HEK293 (cell line): Measurements from ENCODE around the gene BCL6.

Experiments used
- CTCF ChIA-PET: fragments of 350-600 bp; formaldehyde crosslinking; extraction: SDS; loops from one replicate; lab custom pipeline; 2021; ENCODE audit warnings: antibody characterized with exemption; lab: Yijun Ruan, JAX
- POLR2A ChIA-PET: fragments of 300-600 bp; formaldehyde crosslinking; extraction: SDS; loops from one replicate; lab custom pipeline; 2020; ENCODE audit warnings: antibody characterized with exemption, inconsistent platforms; lab: Yijun Ruan, JAX
- H3K27ac ChIP-seq: fragments of 200-500 bp; sonication (Bioruptor generic); 2 replicates; pipeline ENCODE4 v1.5.1; 2014; ENCODE audit warnings: low read depth, low read length, control low read depth, inconsistent platforms; ENCODE audit errors: extremely low read depth
- H3K36me3 ChIP-seq, 2 experiments: fragments of 200-500 bp in 1 of 2; sonication (Bioruptor generic) in 1 of 2; 1 replicate in 1 of 2; 2 replicates in 1 of 2; pipeline ENCODE4 v1.5.1; 2014 to 2017; ENCODE audit warnings: inconsistent platforms in 2 of 2, low read length in 2 of 2; ENCODE audit not compliant: control insufficient read depth in 2 of 2, insufficient read depth in 1 of 2
- H3K4me1 ChIP-seq: fragments of 200-500 bp; sonication (Bioruptor generic); 2 replicates; pipeline ENCODE4 v1.5.1; 2014; ENCODE audit warnings: mild to moderate bottlenecking, low read length, inconsistent platforms; ENCODE audit not compliant: control insufficient read depth, insufficient read depth
- H3K4me3 ChIP-seq: 2 replicates; pipeline ENCODE4 v1.5.1; 2011; ENCODE audit warnings: low read depth, mild to moderate bottlenecking, control low read depth, low read length, moderate library complexity
- H3K9me3 ChIP-seq: fragments of 200-500 bp; sonication (Bioruptor generic); 2 replicates; pipeline ENCODE4 v1.5.1; 2014; ENCODE audit warnings: low read depth, low read length, inconsistent platforms; ENCODE audit not compliant: control insufficient read depth, insufficient read depth
- KLF10 ChIP-seq: fragments of 450-650 bp; IDR thresholded peaks from 2 replicates; pipeline ENCODE4 v1.5.1; 2018; ENCODE audit warnings: missing biosample characterization, mild to moderate bottlenecking, missing genetic modification characterization
- MEIS1 ChIP-seq: sonication (generic); formaldehyde crosslinking; IDR thresholded peaks from 2 replicates; pipeline ENCODE4 v1.8.1; 2022; ENCODE audit warnings: missing genetic modification reagents, mild to moderate bottlenecking, borderline replicate concordance
- OSR2 ChIP-seq: fragments of 450-650 bp; formaldehyde crosslinking; IDR thresholded peaks from 2 replicates; pipeline ENCODE4 v1.5.1; 2016; ENCODE audit warnings: missing biosample characterization, missing genetic modification characterization
- ZBTB8A ChIP-seq: fragments of 450-650 bp; formaldehyde crosslinking; IDR thresholded peaks from 2 replicates; pipeline ENCODE4 v1.5.1; 2016; ENCODE audit warnings: missing biosample characterization, missing genetic modification characterization
- ZNF155 ChIP-seq: fragments of 450-650 bp; formaldehyde crosslinking; IDR thresholded peaks from 2 replicates; pipeline ENCODE4 v1.5.1; 2016; ENCODE audit warnings: missing biosample characterization, missing genetic modification characterization
- ZNF23 ChIP-seq: fragments of 450-650 bp; formaldehyde crosslinking; IDR thresholded peaks from 2 replicates; pipeline ENCODE4 v1.5.1; 2016; ENCODE audit warnings: missing biosample characterization, missing genetic modification characterization, borderline replicate concordance
- ZNF292 ChIP-seq: fragments of 450-650 bp; formaldehyde crosslinking; IDR thresholded peaks from 2 replicates; pipeline ENCODE4 v1.5.1; 2016; ENCODE audit warnings: low read depth, missing biosample characterization, missing genetic modification characterization, borderline replicate concordance
- ZNF404 ChIP-seq: fragments of 450-650 bp; formaldehyde crosslinking; IDR thresholded peaks from 2 replicates; pipeline ENCODE4 v1.5.1; 2017; ENCODE audit warnings: missing biosample characterization, missing genetic modification characterization
- ZNF501 ChIP-seq: fragments of 450-650 bp; formaldehyde crosslinking; IDR thresholded peaks from 2 replicates; pipeline ENCODE4 v1.5.1; 2016; ENCODE audit warnings: missing biosample characterization, missing genetic modification characterization
- ZNF610 ChIP-seq: fragments of 450-650 bp; formaldehyde crosslinking; IDR thresholded peaks from 2 replicates; pipeline ENCODE4 v1.5.1; 2016; ENCODE audit warnings: missing biosample characterization, missing genetic modification characterization, borderline replicate concordance
- ZNF830 ChIP-seq: fragments of 450-650 bp; IDR thresholded peaks from 2 replicates; pipeline ENCODE4 v1.5.0; 2018; ENCODE audit warnings: missing biosample characterization, missing genetic modification characterization, low read depth, mild to moderate bottlenecking, moderate library complexity
- TF ChIP-seq, protein P1 (sequence below): fragments of 450-650 bp; formaldehyde crosslinking; IDR thresholded peaks from 2 replicates; pipeline ENCODE4 v1.5.1; 2016; ENCODE audit warnings: missing biosample characterization, missing genetic modification characterization
- TF ChIP-seq, protein P2 (sequence below): fragments of 450-650 bp; formaldehyde crosslinking; IDR thresholded peaks from 2 replicates; pipeline ENCODE4 v1.5.1; 2016; ENCODE audit warnings: missing biosample characterization, missing genetic modification characterization
- TF ChIP-seq, protein P3 (sequence below): fragments of 450-650 bp; formaldehyde crosslinking; optimal IDR thresholded peaks from 2 replicates; pipeline ENCODE3; 2016; ENCODE audit warnings: missing biosample characterization, mild to moderate bottlenecking, missing genetic modification characterization
- TF ChIP-seq, protein P4 (sequence below): sonication (generic); formaldehyde crosslinking; IDR thresholded peaks from 2 replicates; pipeline ENCODE4 v1.8.1; 2022; ENCODE audit warnings: mild to moderate bottlenecking, moderate library complexity, missing genetic modification reagents
- TF ChIP-seq, protein P5 (sequence below): fragments of 450-650 bp; formaldehyde crosslinking; IDR thresholded peaks from 2 replicates; pipeline ENCODE4 v1.5.1; 2016; ENCODE audit warnings: missing biosample characterization, missing genetic modification characterization
- TF ChIP-seq, protein P6 (sequence below): fragments of 450-650 bp; formaldehyde crosslinking; IDR thresholded peaks from 2 replicates; pipeline ENCODE4 v1.5.1; 2016; ENCODE audit warnings: missing biosample characterization, missing genetic modification characterization

Gene BCL6

DNA sequence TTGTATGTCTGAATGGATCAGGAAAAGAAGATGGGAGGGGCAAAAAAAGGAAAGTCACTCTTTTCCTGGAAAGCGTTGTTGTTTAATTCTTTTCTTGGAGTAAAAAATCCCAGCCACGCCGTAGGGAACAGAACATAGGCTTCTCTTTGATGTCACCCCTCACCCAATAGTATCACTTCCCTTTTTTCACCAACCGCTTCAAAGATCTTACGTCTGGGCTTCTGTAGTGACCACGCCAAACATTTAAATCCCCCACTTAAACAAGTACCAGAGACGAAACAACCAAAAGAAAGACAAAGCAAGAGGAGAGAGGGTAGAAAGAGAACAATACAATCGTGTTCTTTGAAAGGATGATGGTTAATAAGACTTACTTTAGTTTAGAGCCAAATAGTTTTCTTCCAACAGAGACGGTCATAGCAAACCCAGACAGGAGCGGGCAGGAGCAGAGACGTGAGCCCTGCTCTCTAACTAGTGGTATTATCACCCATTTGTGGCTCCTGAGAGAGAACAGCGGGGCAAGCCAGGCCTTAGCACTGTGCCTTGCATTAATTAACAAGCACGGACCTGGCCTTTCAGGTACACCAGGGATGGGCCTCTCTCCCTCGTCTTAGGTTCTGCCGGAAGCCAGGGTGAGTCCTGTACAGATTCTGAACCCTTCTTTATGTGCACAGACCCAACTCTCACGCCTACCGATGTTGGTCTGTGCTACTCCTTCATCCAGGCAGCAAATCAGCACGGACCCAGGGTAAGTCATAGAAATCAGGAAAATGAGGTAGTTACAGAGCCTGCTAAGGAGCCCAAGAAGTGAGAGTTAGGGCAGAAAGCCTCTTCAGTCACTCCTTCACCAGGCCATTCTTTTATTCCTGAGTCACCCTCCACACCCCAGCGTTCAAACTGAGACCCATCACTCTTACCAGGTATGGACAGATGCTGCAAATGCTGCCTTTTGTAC is 28.2 kb upstream of the BCL6 start:
- TF ChIP-seq, protein P1, sequence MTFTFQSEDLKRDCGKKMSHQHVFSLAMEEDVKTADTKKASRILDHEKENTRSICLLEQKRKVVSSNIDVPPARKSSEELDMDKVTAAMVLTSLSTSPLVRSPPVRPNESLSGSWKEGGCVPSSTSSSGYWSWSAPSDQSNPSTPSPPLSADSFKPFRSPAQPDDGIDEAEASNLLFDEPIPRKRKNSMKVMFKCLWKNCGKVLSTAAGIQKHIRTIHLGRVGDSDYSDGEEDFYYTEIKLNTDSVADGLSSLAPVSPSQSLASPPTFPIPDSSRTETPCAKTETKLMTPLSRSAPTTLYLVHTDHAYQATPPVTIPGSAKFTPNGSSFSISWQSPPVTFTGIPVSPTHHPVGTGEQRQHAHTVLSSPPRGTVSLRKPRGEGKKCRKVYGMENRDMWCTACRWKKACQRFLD (tag by site-specific recombination), result no peak
- TF ChIP-seq, protein P2, sequence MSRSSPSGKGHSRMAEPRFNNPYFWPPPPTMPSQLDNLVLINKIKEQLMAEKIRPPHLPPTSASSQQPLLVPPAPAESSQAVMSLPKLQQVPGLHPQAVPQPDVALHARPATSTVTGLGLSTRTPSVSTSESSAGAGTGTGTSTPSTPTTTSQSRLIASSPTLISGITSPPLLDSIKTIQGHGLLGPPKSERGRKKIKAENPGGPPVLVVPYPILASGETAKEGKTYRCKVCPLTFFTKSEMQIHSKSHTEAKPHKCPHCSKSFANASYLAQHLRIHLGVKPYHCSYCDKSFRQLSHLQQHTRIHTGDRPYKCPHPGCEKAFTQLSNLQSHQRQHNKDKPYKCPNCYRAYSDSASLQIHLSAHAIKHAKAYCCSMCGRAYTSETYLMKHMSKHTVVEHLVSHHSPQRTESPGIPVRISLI (tag by site-specific recombination), result no peak
- TF ChIP-seq, protein P3, sequence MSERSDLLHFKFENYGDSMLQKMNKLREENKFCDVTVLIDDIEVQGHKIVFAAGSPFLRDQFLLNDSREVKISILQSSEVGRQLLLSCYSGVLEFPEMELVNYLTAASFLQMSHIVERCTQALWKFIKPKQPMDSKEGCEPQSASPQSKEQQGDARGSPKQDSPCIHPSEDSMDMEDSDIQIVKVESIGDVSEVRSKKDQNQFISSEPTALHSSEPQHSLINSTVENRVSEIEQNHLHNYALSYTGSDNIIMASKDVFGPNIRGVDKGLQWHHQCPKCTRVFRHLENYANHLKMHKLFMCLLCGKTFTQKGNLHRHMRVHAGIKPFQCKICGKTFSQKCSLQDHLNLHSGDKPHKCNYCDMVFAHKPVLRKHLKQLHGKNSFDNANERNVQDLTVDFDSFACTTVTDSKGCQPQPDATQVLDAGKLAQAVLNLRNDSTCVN (tag by site-specific recombination), result no peak
- TF ChIP-seq, protein P4, sequence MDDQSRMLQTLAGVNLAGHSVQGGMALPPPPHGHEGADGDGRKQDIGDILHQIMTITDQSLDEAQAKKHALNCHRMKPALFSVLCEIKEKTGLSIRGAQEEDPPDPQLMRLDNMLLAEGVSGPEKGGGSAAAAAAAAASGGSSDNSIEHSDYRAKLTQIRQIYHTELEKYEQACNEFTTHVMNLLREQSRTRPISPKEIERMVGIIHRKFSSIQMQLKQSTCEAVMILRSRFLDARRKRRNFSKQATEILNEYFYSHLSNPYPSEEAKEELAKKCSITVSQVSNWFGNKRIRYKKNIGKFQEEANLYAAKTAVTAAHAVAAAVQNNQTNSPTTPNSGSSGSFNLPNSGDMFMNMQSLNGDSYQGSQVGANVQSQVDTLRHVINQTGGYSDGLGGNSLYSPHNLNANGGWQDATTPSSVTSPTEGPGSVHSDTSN (CRISPR knock-in tag), result no peak
- TF ChIP-seq, protein P5, sequence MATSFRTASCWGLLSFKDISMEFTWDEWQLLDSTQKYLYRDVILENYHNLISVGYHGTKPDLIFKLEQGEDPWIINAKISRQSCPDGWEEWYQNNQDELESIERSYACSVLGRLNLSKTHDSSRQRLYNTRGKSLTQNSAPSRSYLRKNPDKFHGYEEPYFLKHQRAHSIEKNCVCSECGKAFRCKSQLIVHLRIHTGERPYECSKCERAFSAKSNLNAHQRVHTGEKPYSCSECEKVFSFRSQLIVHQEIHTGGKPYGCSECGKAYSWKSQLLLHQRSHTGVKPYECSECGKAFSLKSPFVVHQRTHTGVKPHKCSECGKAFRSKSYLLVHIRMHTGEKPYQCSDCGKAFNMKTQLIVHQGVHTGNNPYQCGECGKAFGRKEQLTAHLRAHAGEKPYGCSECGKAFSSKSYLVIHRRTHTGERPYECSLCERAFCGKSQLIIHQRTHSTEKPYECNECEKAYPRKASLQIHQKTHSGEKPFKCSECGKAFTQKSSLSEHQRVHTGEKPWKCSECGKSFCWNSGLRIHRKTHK (tag by site-specific recombination), result no peak
- TF ChIP-seq KLF10 (tag by site-specific recombination) (no peak), ZBTB8A (tag by site-specific recombination) (no peak), MEIS1 (CRISPR knock-in tag) (no peak), OSR2 (no peak), ZNF610 (tag by site-specific recombination) (no peak), ZNF830 (tag by site-specific recombination) (no peak), ZNF404 (tag by site-specific recombination) (no peak), ZNF501 (tag by site-specific recombination) (no peak), ZNF23 (no peak), ZNF292 (tag by site-specific recombination) (no peak), ZNF155 (tag by site-specific recombination) (no peak)
- TF ChIP-seq, protein P6, sequence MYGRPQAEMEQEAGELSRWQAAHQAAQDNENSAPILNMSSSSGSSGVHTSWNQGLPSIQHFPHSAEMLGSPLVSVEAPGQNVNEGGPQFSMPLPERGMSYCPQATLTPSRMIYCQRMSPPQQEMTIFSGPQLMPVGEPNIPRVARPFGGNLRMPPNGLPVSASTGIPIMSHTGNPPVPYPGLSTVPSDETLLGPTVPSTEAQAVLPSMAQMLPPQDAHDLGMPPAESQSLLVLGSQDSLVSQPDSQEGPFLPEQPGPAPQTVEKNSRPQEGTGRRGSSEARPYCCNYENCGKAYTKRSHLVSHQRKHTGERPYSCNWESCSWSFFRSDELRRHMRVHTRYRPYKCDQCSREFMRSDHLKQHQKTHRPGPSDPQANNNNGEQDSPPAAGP (tag by site-specific recombination), result no peak

More for the DNA sequence above, 28.2 kb upstream of the BCL6 start:
- Histone ChIP-seq H3K4me3 (no peak overlapping the region), H3K4me1 (no peaks in the 10 kb centered on the region), H3K27ac (no peak overlapping the region), H3K9me3 (no peaks in the 10 kb centered on the region), H3K36me3 (no peaks in the 10 kb centered on the region)
- ChIA-PET POLR2A (no interaction called here), CTCF (no interaction called here)
